ENCODE results near the gene NPY4R. TPM values are rescaled to one million over a fixed set of nuclear protein-coding genes. Genes with fewer than 3 reads are reported as not detected.
"Not testable (repeated sequence)": the region's sequence is repeated elsewhere in the genome, so short reads cannot be mapped to it uniquely, and the experiment has no call there.

The NPY4R gene
- total RNA-seq, 5 donors from 2014 or later (not counting 1 experiment from before 2014, with no cell fraction given): not detected

- H3K27ac ChIP-seq (ENCODE audit: low read length); DNase-seq; H3K27ac Mint-ChIP-seq; H3K36me3 Mint-ChIP-seq; CTCF ChIA-PET; H3K9me3 Mint-ChIP-seq; H3K27me3 ChIP-seq (replicated peaks in 1 of 2; ENCODE audit: control insufficient read depth in 2 of 2, extremely low read depth in 1 of 2, insufficient read depth in 2 of 2, low read length in 1 of 2); POLR2A ChIA-PET; ATAC-seq (replicated peaks in 1 of 4); H3K27me3 Mint-ChIP-seq; H3K4me1 ChIP-seq (ENCODE audit: control insufficient read depth in 1 of 2, extremely low read depth in 1 of 2, insufficient read depth in 2 of 2, low read length in 2 of 2); H3K4me3 ChIP-seq (ENCODE audit: control insufficient read depth in 1 of 2, extremely low read depth in 1 of 2, low read length in 1 of 2); H3K9me3 ChIP-seq; H3K4me3 Mint-ChIP-seq; H3K4me1 Mint-ChIP-seq; H3K36me3 ChIP-seq (ENCODE audit: control insufficient read depth in 2 of 2, extremely low read depth in 1 of 2, insufficient read depth in 1 of 2, low read length in 1 of 2): not testable (repeated sequence)
- no CpG with 5 or more reads among the region's 1 CpG for WGBS (ENCODE audit: insufficient coverage)
Measured at GRCh38 chr10:46443422-46443821, 22.3 kb downstream of the NPY4R start.

GRCh38 chr10:46442706-46443275 is 23.0 kb downstream of the NPY4R start:
- not testable (repeated sequence) for H3K27ac ChIP-seq (ENCODE audit: low read length); H3K36me3 Mint-ChIP-seq
- 87% methylated on average over 3 of the region's 10 CpGs for WGBS (ENCODE audit: insufficient coverage)

GRCh38 chr10:46441837-46442278 is 23.9 kb downstream of the NPY4R start:
- DNase-seq; POLR2A ChIA-PET; H3K4me3 Mint-ChIP-seq; H3K4me1 ChIP-seq (ENCODE audit: control insufficient read depth in 1 of 2, extremely low read depth in 1 of 2, insufficient read depth in 2 of 2, low read length in 2 of 2); H3K9me3 Mint-ChIP-seq; H3K27me3 Mint-ChIP-seq; H3K27ac ChIP-seq (ENCODE audit: low read length); CTCF ChIA-PET; H3K4me1 Mint-ChIP-seq; H3K36me3 ChIP-seq (ENCODE audit: control insufficient read depth in 2 of 2, extremely low read depth in 1 of 2, insufficient read depth in 1 of 2, low read length in 1 of 2); H3K27ac Mint-ChIP-seq; H3K9me3 ChIP-seq; H3K36me3 Mint-ChIP-seq; H3K4me3 ChIP-seq (ENCODE audit: control insufficient read depth in 1 of 2, extremely low read depth in 1 of 2, low read length in 1 of 2); ATAC-seq (replicated peaks in 1 of 4); H3K27me3 ChIP-seq (replicated peaks in 1 of 2; ENCODE audit: control insufficient read depth in 2 of 2, extremely low read depth in 1 of 2, insufficient read depth in 2 of 2, low read length in 1 of 2): not testable (repeated sequence)
- no CpG with 5 or more reads among the region's 7 CpGs for WGBS (ENCODE audit: insufficient coverage)

More at GRCh38 chr10:46442706-46443275, 23.0 kb downstream of the NPY4R start:
- H3K4me3 Mint-ChIP-seq; H3K27ac Mint-ChIP-seq; H3K4me3 ChIP-seq (ENCODE audit: control insufficient read depth in 1 of 2, extremely low read depth in 1 of 2, low read length in 1 of 2); H3K9me3 ChIP-seq; CTCF ChIA-PET; DNase-seq; H3K9me3 Mint-ChIP-seq; H3K4me1 Mint-ChIP-seq; ATAC-seq (replicated peaks in 1 of 4); H3K4me1 ChIP-seq (ENCODE audit: control insufficient read depth in 1 of 2, extremely low read depth in 1 of 2, insufficient read depth in 2 of 2, low read length in 2 of 2); POLR2A ChIA-PET; H3K36me3 ChIP-seq (ENCODE audit: control insufficient read depth in 2 of 2, extremely low read depth in 1 of 2, insufficient read depth in 1 of 2, low read length in 1 of 2); H3K27me3 ChIP-seq (replicated peaks in 1 of 2; ENCODE audit: control insufficient read depth in 2 of 2, extremely low read depth in 1 of 2, insufficient read depth in 2 of 2, low read length in 1 of 2); H3K27me3 Mint-ChIP-seq: not testable (repeated sequence)

- CTCF ChIA-PET; H3K4me3 Mint-ChIP-seq; DNase-seq; H3K27ac Mint-ChIP-seq; H3K27ac ChIP-seq (ENCODE audit: low read length); H3K9me3 ChIP-seq; ATAC-seq (replicated peaks in 1 of 4); H3K36me3 Mint-ChIP-seq; H3K9me3 Mint-ChIP-seq; H3K4me1 Mint-ChIP-seq; H3K4me1 ChIP-seq (ENCODE audit: control insufficient read depth in 1 of 2, extremely low read depth in 1 of 2, insufficient read depth in 2 of 2, low read length in 2 of 2); H3K36me3 ChIP-seq (ENCODE audit: control insufficient read depth in 2 of 2, extremely low read depth in 1 of 2, insufficient read depth in 1 of 2, low read length in 1 of 2); H3K4me3 ChIP-seq (ENCODE audit: control insufficient read depth in 1 of 2, extremely low read depth in 1 of 2, low read length in 1 of 2); H3K27me3 Mint-ChIP-seq; POLR2A ChIA-PET; H3K27me3 ChIP-seq (replicated peaks in 1 of 2; ENCODE audit: control insufficient read depth in 2 of 2, extremely low read depth in 1 of 2, insufficient read depth in 2 of 2, low read length in 1 of 2): not testable (repeated sequence)
- WGBS (ENCODE audit: insufficient coverage): no CpG with 5 or more reads among the region's 4 CpGs
Measured at GRCh38 chr10:46440942-46441341, 24.8 kb downstream of the NPY4R start.

- H3K4me3 ChIP-seq (ENCODE audit: control insufficient read depth in 1 of 2, extremely low read depth in 1 of 2, low read length in 1 of 2); H3K36me3 ChIP-seq (ENCODE audit: control insufficient read depth in 2 of 2, extremely low read depth in 1 of 2, insufficient read depth in 1 of 2, low read length in 1 of 2); H3K27me3 ChIP-seq (replicated peaks in 1 of 2; ENCODE audit: control insufficient read depth in 2 of 2, extremely low read depth in 1 of 2, insufficient read depth in 2 of 2, low read length in 1 of 2); ATAC-seq (replicated peaks in 1 of 4); H3K9me3 ChIP-seq; H3K4me1 Mint-ChIP-seq; POLR2A ChIA-PET; DNase-seq; CTCF ChIA-PET; H3K27ac ChIP-seq (ENCODE audit: low read length); H3K27me3 Mint-ChIP-seq; H3K4me3 Mint-ChIP-seq; H3K9me3 Mint-ChIP-seq; H3K27ac Mint-ChIP-seq; H3K36me3 Mint-ChIP-seq; H3K4me1 ChIP-seq (ENCODE audit: control insufficient read depth in 1 of 2, extremely low read depth in 1 of 2, insufficient read depth in 2 of 2, low read length in 2 of 2): not testable (repeated sequence)
- no CpG with 5 or more reads among the region's 2 CpGs for WGBS (ENCODE audit: insufficient coverage)
Measured at GRCh38 chr10:46423550-46423949, 42.2 kb downstream of the NPY4R start.

- ATAC-seq (replicated peaks in 1 of 4): not testable (repeated sequence)
- WGBS (ENCODE audit: insufficient coverage): no CpG with 5 or more reads among the region's 13 CpGs
Measured at GRCh38 chr10:46419570-46420379, 46.0 kb downstream of the NPY4R start.

More at GRCh38 chr10:46419570-46420379, 46.0 kb downstream of the NPY4R start:
- H3K4me3 ChIP-seq (ENCODE audit: control insufficient read depth in 1 of 2, extremely low read depth in 1 of 2, low read length in 1 of 2); H3K4me1 Mint-ChIP-seq; H3K4me3 Mint-ChIP-seq; H3K27ac Mint-ChIP-seq; H3K9me3 ChIP-seq; H3K36me3 ChIP-seq (ENCODE audit: control insufficient read depth in 2 of 2, extremely low read depth in 1 of 2, insufficient read depth in 1 of 2, low read length in 1 of 2); CTCF ChIA-PET; H3K27me3 ChIP-seq (replicated peaks in 1 of 2; ENCODE audit: control insufficient read depth in 2 of 2, extremely low read depth in 1 of 2, insufficient read depth in 2 of 2, low read length in 1 of 2); DNase-seq; H3K27ac ChIP-seq (ENCODE audit: low read length); H3K36me3 Mint-ChIP-seq; H3K9me3 Mint-ChIP-seq; H3K4me1 ChIP-seq (ENCODE audit: control insufficient read depth in 1 of 2, extremely low read depth in 1 of 2, insufficient read depth in 2 of 2, low read length in 2 of 2); POLR2A ChIA-PET; H3K27me3 Mint-ChIP-seq: not testable (repeated sequence)
